GM18511 (cell line): Measurements from ENCODE around the gene CIDEC.
"Not testable (repeated sequence)": the region's sequence is repeated elsewhere in the genome, so short reads cannot be mapped to it uniquely, and the experiment has no call there.

Experiments used
- ATAC-seq: cut with Tn5 transposase; IDR thresholded peaks from one replicate; pipeline ENCODE4 v1.9.1; 2021; ENCODE audit warnings: mild to moderate bottlenecking, moderate library complexity; ENCODE audit not compliant: unreplicated experiment

CIDEC gene

GRCh38 chr3:9902372-9903237 lies 22.6 kb upstream of the CIDEC start, which contains the start of gene IL17RE:
Gene IL17RE, plus strand, starts transcription at chr3:9902848. Its CDS starts 85 bp downstream, at chr3:9902933.
- ATAC-seq = no peak

DNA sequence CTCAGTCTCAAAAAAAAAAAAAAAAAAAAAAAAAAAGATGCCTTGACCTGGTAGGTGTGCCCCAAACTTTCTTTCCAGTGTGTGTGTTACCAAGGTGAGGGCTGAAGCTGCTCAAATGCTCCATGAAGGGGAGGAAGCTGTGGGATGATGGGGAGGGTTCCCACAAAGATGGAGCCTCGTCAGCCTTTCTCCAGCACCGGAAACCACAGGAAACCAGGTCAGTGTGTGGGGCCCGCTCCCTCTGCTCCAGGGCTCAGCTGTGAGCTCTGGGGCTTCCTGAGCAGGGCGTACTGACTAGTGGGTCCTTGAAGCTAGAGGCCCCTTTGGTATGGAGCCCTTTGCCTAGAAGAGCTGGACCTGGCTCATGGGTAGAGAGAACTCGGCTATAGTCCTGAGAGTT lies 21.9 kb upstream of the CIDEC start:
- no peak for ATAC-seq

- ATAC-seq = not testable (repeated sequence)
Measured at GRCh38 chr3:9900965-9901415, 20.9 kb upstream of the CIDEC start.

- no peak for ATAC-seq
Measured at GRCh38 chr3:9899289-9899791, 19.3 kb upstream of the CIDEC start.

GRCh38 chr3:9898467-9899241 lies 18.6 kb upstream of the CIDEC start:
- no peak for ATAC-seq

GRCh38 chr3:9897408-9898372 lies 17.6 kb upstream of the CIDEC start:
- peak; percentile 74 for ATAC-seq

DNA sequence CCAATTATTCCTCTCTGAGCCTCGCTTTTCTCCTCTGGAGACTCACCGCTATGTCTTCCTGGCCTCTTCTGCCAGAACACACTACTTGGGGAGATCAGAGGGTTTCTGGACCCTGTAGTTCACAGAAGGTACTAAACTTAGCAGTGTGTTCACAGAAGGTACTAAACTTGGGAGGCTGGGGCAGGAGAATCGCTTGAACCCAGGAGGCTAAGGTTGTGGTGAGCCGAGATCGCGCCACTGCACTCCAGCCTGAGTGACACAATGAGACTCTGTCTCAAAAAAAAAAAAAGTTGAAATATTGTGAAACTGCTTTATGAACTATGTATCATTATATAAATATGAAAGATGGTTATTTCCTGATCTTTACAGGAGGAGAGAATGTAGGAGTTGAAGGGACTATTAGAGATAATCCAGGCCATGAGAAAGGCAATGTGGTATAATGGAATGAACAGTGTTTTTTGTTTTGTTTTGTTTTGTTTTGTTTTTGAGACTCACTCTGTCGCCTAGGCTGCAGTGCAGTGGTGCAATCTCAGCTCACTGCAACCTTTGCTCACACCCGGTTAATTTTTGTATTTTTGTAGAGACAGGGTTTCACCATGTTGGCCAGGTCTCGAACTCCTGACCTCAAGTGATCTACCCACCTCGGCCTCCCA lies 16.8 kb upstream of the CIDEC start:
- ATAC-seq = not testable (repeated sequence)

DNA sequence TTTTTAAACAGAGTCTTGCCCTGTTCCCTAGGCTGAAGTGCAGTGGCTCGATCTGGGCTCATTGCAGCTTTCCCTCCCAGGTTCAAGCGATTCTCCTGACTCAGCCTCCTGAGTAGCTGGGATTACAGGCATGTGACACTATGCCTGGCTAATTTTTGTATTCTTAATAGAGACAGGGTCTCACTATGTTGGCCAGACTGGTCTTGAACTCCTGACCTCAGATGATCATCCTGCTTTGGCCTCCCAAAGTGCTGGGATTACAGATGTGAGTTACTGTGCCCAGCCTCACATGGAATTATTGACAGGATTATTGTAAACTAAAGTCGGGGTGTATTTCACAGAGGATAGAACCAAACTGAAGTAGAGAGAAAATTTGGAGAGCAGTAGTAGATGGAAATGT lies 15.7 kb upstream of the CIDEC start:
- not testable (repeated sequence) for ATAC-seq

DNA sequence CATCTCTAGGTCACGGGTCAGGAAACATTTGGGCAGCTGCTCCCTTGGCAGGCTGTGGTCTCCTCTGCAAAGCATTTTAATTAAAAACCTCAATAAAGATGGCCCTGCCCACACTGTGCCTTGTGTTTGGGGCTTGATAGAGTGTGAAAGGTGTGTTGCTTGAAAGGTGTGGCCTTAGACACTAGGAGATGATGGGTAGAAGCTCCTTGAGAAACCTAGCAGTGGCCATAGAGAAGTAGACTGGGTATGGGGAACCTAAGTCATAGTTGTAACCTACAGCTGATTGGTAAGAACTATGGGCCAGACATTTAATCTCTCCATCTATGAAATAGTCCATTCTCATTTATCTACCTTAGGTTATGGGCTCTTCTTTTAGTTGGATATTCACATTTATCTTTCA lies 13.7 kb upstream of the CIDEC start:
- no peak for ATAC-seq

DNA sequence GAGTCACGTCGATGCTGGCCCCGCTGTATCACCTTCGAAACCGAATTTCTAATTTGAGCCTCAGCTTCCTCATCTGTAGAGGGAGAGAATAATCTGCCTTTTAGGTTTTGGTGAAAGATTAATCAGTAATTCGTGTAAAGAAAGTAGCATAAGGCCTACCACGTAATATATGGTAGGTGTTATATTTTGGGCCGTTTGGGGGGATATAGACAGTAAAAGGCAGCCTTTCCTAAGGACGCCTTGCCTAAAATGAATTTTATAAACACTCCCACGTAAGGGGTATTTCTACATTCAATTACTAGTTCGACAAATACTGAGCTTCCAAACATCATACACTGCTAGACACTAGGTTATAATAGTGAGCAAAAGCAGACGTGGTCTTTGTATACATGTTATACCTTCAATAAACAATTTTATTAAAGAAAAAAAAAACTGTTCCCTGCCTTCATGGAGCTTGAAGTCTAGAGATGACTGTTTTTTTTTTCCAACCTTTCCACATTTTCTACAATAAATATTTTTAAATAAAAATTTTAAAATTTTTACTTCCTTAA lies 11.1 kb upstream of the CIDEC start:
- ATAC-seq = no peak

DNA sequence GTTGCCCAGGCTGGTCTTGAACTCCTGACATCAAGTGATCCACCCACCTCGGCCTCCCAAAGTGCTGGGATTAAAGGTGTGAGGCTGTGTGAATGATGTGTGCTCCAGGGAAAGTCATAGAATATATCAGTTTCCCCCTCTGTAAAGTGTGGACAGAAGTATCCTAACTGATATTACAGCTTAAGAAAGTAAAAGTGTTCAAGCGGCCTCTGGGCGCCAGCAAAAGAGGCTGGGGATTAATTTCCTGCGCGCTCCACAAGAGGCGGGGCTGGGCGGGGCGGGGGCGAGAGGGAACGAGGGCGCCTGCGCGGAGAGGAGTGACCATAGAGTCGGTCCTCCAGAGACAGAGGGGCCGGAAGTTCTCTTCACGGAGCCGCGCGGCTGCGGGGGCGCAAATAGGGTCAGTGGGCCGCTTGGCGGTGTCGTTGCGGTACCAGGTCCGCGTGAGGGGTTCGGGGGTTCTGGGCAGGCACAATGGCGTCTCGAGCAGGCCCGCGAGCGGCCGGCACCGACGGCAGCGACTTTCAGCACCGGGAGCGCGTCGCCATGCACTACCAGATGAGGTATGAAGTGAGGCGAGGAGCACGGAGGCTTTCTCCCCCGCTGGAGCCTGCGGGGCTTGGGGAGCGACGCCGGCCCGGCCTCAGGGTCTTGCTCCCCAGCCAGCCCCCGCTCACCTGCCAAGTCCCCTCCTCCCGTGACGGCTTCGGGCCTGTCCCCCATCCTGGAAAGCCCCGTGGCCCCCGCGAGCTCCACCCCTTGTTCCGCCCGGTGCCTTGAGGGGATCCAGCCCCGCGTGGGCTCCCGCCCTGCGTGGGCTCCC lies 10.4 kb upstream of the CIDEC start, which contains the start of gene JAGN1:
JAGN1 (plus strand) TSS at position 362 of the 823 bp plus-strand sequence; CDS start at position 475, 113 bp downstream.
- peak; percentile 87 for ATAC-seq

DNA sequence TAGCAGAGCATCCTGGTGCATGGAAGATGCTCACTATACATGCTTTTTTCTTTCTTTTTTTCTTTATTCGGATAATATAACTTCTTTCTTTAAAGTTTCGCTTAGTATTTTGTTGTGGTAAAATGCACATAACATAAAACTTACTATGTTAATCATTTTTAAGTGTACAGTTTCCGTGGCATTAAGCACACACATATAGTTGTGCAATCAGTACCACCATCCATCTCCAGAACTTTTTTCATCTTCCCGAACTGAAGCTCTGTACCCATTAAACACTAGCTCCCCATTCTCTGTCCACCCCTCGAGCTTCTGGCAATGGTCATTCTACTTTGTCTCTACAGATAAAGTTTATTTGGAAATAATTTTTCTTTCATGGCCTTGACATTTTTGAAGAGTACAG lies 9.4 kb upstream of the CIDEC start:
- ATAC-seq = no peak

GRCh38 chr3:9888540-9888939 lies 8.5 kb upstream of the CIDEC start:
- no peak for ATAC-seq

DNA sequence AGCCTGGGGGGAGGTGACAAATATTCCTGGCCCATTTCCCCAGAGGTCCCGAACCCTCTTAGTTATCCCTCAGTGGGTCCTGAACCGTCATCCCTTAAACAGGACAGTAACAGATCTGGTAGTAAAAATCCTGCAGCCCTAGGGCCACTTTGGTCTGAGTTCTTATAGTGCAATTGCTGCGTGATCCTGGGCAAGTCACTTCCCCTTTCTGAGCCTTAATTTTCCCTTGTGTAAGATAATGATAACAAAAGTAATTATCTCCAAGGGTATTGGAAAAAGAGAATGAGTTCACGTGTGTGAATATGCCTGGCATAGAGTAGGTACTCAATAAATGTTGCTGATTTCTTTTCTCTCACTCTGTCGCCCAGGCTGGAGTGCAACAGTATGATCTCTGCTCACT lies 7.4 kb upstream of the CIDEC start:
- no peak for ATAC-seq

DNA sequence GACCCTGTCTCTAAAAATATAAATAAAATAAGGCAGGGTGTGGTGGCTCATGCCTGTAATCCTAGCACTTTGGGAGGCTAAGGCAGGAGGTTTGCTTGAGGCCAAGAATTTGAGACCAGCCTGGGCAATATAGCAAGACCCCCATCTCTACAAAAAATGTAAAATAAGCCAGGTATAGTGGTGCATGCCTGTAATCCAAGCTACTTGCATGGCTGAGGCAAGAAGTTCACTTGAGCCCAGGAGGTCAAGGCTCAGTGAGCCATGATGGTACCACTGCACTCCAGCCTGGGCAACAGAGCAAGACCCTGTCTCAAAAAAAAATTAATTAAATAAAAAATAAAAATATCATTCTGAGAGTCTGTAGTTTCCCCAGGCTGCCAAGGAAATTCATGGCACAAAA lies 6.3 kb upstream of the CIDEC start:
- no peak for ATAC-seq

DNA sequence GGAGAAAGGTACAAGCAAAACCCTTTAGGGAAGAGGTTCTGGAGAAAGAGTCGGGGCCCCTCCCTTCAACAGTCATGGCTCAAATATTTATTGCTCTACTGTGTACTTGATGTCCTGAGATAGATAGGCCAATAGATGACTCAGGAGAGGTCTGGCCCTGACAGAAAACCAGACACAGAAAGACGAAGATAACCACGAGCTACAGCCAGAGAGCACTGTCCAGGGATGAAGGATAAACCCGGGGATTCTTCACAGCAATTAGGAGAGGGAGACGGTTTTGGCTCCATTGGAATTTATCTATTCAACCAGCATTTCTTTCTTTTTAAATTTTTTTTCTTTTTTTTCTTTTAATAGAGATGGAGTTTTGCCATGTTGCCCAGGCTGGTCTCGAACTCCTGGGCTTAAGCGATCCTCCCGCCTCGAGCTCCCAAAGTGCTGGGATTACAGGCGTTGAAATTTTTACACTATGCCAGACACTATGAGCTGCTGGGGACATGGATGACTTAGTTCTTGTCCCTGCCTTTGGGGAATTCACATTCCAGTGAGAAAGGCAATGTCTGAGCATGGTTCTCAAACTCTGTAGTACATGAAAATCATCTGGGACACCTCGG lies 4.6 kb upstream of the CIDEC start:
- no peak for ATAC-seq

- no peak for ATAC-seq
Measured at GRCh38 chr3:9883706-9884554, 3.9 kb upstream of the CIDEC start.
